H1 (cell line): ENCODE measurements around the gene MITF. TPM values are rescaled to one million over a fixed set of nuclear protein-coding genes. Genes with fewer than 3 reads are reported as not detected.

Source experiments
- GABPA ChIP-seq: IDR thresholded peaks from 2 replicates; pipeline ENCODE4 v1.6.1; 2011; ENCODE audit warnings: mild to moderate bottlenecking, low read length, moderate library complexity, borderline replicate concordance; ENCODE audit not compliant: insufficient read depth
- polyA plus RNA-seq, 7 experiments: library from polyadenylated mRNA; depleted of rRNA in 3 of 7; stranded (reverse) in 5 of 7; unstranded in 2 of 7; fragments of >200 nt in 5 of 7; fragments of 200-250 nt in 2 of 7; gene quantifications; 1 replicate in 5 of 7; 2 replicates in 1 of 7; 4 replicates in 1 of 7; pipeline versions ENCODE4 v1.2.1 to v1.2.3, GENCODE V29; 2011 to 2013; ENCODE audit warnings: missing spikeins in 2 of 7, mixed read lengths in 2 of 7
- total RNA-seq: library from RNA; stranded (reverse); fragmentation: NEBNext Ultra II Directional; extraction: Animal tissue kit (Norgen Biotek cat#: 25700); gene quantifications from 2 replicates; pipeline ENCODE4 v1.2.1, GENCODE V29; 2021

The MITF gene
- total and polyA plus RNA-seq, 2 of the 8 experiments (the other 6 are each of a cell fraction or from before 2014, with no cell fraction given): 0.53 to 1.4 TPM

DNA sequence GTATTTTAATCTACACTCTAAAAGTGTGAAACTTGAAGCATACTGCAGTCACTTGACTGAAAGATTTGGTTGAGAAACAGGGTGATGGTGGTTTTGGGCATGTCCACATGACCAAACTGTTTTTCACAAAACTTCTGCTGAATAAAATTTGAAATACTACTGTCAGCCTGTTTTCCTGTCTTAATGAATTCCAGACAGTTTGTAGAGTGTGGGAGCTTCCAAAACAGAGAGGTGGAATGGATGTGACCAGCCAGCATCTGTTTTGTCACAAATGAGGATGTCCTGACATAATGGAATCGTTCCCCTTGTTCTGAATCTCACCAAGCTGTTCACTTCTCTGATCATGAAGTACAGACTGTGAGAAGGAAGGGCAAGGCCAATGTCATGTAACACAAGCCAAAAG lies 11.8 kb downstream of the MITF start (continued):
- no peak for TF ChIP-seq GABPA
